HAP-1 (cell line): ENCODE measurements around the gene MTRF1.
"Not testable (repeated sequence)": the region's sequence is repeated elsewhere in the genome, so short reads cannot be mapped to it uniquely, and the experiment has no call there.

Source experiments
- DNase-seq, 2 experiments: peaks; one replicate each; pipeline ENCODE4 v3.0.0-alpha.2; 2016 to 2020; ENCODE audit warnings: low spot score in 2 of 2
- H3K27me3 ChIP-seq: fragments of 250-450 bp; sonication (Bioruptor Pico); 2 replicates; pipeline ENCODE4 v1.5.1; 2020; ENCODE audit warnings: low read depth, mild to moderate bottlenecking, moderate library complexity
- H3K36me3 ChIP-seq: fragments of 250-450 bp; sonication (Bioruptor Pico); replicated peaks from 2 replicates; pipeline ENCODE4 v1.5.1; 2020; ENCODE audit warnings: mild to moderate bottlenecking
- H3K4me1 ChIP-seq: fragments of 250-450 bp; sonication (Bioruptor Pico); 2 replicates; pipeline ENCODE4 v1.5.1; 2020; ENCODE audit warnings: mild to moderate bottlenecking
- H3K4me3 ChIP-seq: fragments of 250-450 bp; sonication (Bioruptor Pico); 2 replicates; pipeline ENCODE4 v1.5.1; 2020; ENCODE audit warnings: mild to moderate bottlenecking, moderate library complexity
- H3K9me3 ChIP-seq: fragments of 250-450 bp; sonication (Bioruptor Pico); 2 replicates; pipeline ENCODE4 v1.5.1; 2020; ENCODE audit warnings: mild to moderate bottlenecking, moderate library complexity
- in situ Hi-C: fragments of 300-500 bp; cut with MboI; formaldehyde crosslinking; loops from 3 replicates; pipeline ENCODE4 v1.14.3; 2020; ENCODE audit warnings: low sequenced_read_pairs, inconsistent platforms, mixed read lengths

Gene MTRF1

DNA sequence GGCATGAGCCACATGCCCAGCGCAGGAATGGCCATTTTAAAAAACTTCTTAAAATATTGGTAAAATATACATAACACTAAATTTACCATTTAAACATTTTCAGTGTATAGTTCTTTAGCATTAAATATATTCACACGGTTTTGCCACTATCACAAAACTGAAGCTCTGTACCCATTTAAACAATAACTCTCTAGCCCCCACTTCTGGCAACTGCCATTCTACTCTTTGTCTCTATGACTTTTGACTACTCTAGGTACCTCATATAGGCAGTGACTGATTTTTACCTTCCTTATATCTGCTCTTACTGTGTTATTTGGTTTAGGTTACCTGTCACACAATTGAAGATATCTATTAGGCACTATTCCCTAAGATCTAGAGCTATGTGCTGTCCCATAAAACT is 66.8 kb downstream of the MTRF1 start:
- Histone ChIP-seq H3K36me3 (no peaks in the 10 kb centered on the region), H3K4me3 (no peak overlapping the region), H3K27me3 (no peaks in the 10 kb centered on the region), H3K9me3 (0 out of 2 replicates have a peak, but pooled peaks cover 2% of the 10 kb centered on the region), H3K4me1 (peaks cover 3% of the 10 kb centered on the region; the same call in 1 of the 2 replicates)
- no peak for DNase-seq
- in situ Hi-C loops: loop anchor here (10.0 kb wide), 1 partner anchor 62 kb away; the partner anchor contains the start of gene KBTBD6

DNA sequence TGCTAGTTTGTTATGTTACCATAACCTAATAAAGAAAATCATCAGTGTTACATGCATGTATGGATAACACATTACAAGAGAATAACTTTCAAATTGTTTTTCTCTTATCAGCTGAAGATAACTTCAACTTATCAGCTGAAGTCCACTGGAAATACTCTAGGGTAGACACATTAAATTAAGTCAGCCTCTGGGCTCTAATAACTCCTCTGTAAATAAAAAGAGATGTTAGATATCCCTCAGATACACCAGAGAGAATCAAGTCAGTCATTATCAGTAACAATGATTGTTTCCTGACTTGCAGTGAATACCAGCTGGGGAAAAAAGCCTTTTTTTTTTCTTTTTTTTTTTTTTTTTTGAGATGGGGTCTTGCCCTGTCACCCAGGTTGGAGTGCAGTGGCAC is 67.4 kb downstream of the MTRF1 start:
- in situ Hi-C loops: loop anchor here (10.0 kb wide), 1 partner anchor 61 kb away; the partner anchor contains the start of gene KBTBD6
- Histone ChIP-seq H3K36me3 (no peaks in the 10 kb centered on the region), H3K4me3 (no peak overlapping the region), H3K9me3 (0 out of 2 replicates have a peak, but pooled peaks cover 2% of the 10 kb centered on the region), H3K4me1 (peaks cover 3% of the 10 kb centered on the region; the same call in 1 of the 2 replicates), H3K27me3 (no peaks in the 10 kb centered on the region)
- no peak for DNase-seq

DNA sequence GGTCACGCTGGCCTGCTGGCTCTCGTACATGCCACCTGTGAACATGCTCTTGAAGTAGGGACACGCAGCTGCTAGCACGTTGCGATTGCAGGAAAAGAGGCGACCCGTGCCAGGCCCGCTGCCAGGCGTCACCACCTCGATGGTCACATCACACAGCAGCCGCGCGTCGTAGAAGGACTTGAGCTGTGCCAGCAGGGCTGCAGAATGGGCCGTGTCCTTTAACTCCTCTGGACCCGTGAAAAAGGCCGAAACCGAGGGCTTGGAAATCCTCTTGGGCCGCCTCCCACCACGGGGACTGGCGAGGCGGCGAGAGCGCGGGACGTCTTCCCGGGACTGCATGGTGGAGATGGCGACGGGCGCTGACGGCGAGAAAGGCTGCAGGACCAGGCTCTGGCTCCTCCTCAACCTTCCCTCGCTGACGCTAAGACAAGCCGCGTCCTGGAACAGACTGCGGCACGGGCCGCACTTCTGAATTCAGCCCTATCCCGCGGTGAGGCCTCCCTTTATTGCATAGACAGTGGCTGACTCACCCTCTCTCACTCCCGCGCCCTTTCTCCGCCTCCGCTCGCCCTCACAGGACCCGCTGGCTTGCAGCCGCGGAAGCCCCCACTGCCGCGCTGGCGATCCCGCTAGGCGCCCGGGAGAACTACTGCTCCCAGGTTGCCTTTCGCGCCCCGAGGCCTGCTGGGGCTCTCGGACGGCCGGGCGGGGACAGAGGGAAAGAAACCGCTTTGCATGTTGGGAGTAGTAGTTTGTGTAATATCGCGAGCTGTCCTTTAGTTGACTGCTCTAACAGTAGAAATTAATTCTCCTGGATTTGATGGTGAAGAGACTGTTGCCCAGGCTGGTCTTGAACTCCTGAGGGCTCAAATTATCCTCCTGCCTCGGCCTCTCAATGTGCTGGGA is 69.2 kb downstream of the MTRF1 start, which contains the start of gene KBTBD7:
KBTBD7 (minus strand) TSS at position 651 of the 906 bp plus-strand sequence; CDS start at position 339, 312 bp downstream.
- Histone ChIP-seq H3K9me3 (0 out of 2 replicates have a peak, but pooled peaks cover 2% of the 10 kb centered on the region), H3K27me3 (no peaks in the 10 kb centered on the region), H3K4me3 (peak within 1 kb of the TSS; percentile 49), H3K4me1 (peaks cover 3% of the 10 kb centered on the region; the same call in 1 of the 2 replicates), H3K36me3 (no peaks in the 10 kb centered on the region)
- in situ Hi-C loops: loop anchor here (10.0 kb wide), 1 partner anchor 59 kb away; the partner anchor contains the start of gene KBTBD6
- peak; percentile 87 to 92 for DNase-seq

DNA sequence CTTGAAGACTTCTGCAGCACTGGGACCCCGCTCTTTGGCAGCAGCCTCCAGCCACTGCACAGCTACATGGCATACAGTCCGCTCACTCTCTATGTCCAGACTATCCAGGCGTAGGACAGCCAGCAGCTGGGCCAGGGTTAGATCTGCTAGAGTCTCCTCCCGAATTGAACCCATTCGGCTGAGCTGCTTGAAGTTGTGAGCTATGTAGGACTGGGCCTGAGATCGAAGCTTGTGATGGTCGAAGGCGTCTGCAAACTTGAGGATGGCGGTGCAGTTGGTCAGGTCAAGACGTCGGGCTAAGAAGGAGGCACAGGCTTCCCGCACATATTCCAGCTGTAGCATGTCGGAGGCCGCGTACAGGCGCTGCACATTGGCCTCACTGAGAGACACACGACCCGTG is 69.9 kb downstream of the MTRF1 start:
- Histone ChIP-seq H3K4me1 (peaks cover 3% of the 10 kb centered on the region; the same call in 1 of the 2 replicates), H3K9me3 (0 out of 2 replicates have a peak, but pooled peaks cover 2% of the 10 kb centered on the region), H3K27me3 (no peaks in the 10 kb centered on the region), H3K4me3 (no peak overlapping the region), H3K36me3 (no peaks in the 10 kb centered on the region)
- no peak for DNase-seq
- in situ Hi-C loops: loop anchor here (10.0 kb wide), 1 partner anchor 59 kb away; the partner anchor contains the start of gene KBTBD6

DNA sequence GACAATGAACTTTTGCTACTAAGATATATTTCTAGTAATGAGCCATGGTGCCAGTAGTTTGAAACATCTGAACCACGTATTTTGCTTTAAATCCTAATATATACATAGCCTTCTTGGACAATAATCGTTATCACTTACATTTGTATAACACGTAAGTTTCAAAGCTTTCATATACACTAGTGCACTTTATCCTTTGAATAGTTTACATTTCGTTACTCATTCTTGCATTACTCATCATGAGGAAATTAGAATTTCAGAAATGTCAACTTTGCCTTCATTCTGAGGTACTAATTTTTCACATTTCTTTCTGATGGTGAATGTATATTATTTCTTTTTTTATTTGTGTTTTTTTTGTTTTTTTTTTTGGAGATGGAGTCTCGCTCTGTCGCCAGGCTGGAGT is 74.8 kb downstream of the MTRF1 start:
- H3K9me3 ChIP-seq: 0 out of 2 replicates have a peak, but pooled peaks cover 2% of the 10 kb centered on the region
- no peaks in the 10 kb centered on the region for H3K4me1 ChIP-seq
- no peaks in the 10 kb centered on the region for H3K27me3 ChIP-seq
- no peak overlapping the region for H3K4me3 ChIP-seq
- in situ Hi-C loops: no loop called here
- no peaks in the 10 kb centered on the region for H3K36me3 ChIP-seq
- DNase-seq: no peak

DNA sequence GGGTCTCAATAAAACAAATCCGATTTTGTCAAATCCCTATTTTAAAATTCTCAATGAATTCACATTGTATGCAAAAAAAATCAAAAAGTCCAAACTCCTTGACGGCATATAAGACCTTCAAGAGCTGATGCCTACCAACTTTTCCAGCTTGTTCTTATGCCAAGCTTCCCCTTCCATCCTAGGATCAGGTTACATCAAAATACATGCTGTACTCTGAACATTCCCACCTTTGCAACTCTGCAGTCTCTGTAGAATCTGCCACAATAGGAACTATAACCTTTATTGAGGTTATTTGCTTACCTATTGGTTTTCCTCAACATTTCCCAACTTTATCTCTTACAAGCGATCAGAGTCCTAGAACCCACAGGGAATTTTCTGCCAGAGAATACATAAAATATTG is 76.9 kb downstream of the MTRF1 start:
- Histone ChIP-seq H3K27me3 (no peaks in the 10 kb centered on the region), H3K4me1 (no peaks in the 10 kb centered on the region), H3K4me3 (no peak overlapping the region), H3K9me3 (no peaks in the 10 kb centered on the region), H3K36me3 (no peaks in the 10 kb centered on the region)
- in situ Hi-C loops: no loop called here
- no peak for DNase-seq

DNA sequence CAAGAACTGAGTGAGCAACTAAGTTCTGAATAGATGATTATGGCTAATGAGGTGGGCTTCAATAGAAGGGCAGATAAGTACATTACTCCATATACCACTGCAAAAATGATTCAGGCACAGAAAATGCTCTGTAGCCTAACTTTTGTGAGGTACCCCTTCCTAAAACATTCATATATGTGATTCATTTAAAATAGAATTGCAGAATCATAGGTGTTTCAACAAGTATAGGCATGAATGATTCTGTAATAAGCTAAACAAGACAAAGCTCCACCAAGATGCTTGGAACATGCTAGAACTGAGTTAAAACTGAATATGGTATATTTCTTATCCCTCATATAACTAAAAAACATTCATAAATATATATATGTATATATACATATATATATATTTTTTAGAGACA is 81.1 kb downstream of the MTRF1 start:
- no peaks in the 10 kb centered on the region for H3K27me3 ChIP-seq

DNA sequence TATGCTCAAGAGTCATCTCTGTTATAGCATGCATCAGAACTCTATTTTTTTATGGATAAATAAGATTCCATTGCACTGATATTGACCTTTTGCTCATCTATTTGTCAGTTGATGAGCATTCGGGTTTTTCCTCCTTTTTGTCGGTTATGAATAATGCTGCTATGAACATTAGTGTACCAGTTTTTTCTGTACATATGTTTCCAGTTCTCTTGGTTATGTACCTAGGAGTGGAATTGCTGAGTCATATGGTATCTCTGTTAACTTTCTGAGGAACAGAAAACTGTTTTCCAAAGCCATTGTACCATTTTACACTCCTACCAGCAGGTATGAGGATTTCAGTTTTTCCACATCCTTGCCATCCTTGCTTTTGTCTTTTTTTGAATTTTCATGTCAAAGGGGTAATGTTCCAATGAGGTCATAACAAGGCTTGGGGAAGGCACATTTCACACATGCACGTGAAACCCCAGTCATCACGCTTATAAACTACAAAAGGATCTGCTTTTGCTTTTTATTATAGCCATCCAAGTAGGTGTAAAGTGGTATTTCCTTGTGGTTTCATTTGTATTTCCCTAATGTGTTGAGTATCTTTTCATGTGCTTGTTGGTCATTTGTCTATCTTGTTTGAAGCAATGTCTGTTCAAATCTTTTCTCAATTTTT is 83.7 kb downstream of the MTRF1 start:
- H3K27me3 ChIP-seq: no peaks in the 10 kb centered on the region
- no peak overlapping the region for H3K4me3 ChIP-seq
- no peaks in the 10 kb centered on the region for H3K36me3 ChIP-seq
- no peaks in the 10 kb centered on the region; the same call in 1 of the 2 replicates for H3K4me1 ChIP-seq
- H3K9me3 ChIP-seq: peaks cover 5% of the 10 kb centered on the region; the same call in 1 of the 2 replicates
- in situ Hi-C loops: no loop called here
- DNase-seq: no peak

More for the DNA sequence above, 81.1 kb downstream of the MTRF1 start:
- no peak for DNase-seq
- H3K4me3 ChIP-seq: no peak overlapping the region
- no peaks in the 10 kb centered on the region for H3K9me3 ChIP-seq
- in situ Hi-C loops: no loop called here
- no peaks in the 10 kb centered on the region; the same call in 1 of the 2 replicates for H3K4me1 ChIP-seq
- no peaks in the 10 kb centered on the region for H3K36me3 ChIP-seq

DNA sequence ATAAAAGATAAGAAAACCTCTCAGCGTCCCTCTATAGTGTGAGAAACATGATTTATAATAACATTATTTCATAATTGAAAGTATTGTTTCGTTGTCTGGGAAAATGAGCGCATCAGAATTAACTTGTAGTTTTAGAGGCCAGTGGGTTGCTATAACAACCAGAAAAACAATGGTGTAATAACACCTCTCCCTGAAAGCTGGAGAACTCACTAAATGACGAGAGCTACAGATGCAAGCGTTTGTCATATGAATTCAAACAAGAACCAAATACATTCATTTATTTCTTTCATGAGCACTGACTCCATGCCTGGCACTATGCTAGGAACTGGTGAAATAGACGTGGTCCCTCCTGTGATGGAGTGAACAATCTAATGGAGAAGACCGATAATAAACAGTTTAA is 85.3 kb downstream of the MTRF1 start:
- Histone ChIP-seq H3K4me3 (no peak overlapping the region), H3K4me1 (no peaks in the 10 kb centered on the region; the same call in 1 of the 2 replicates), H3K27me3 (no peaks in the 10 kb centered on the region), H3K36me3 (no peaks in the 10 kb centered on the region; the same call in 1 of the 2 replicates), H3K9me3 (peaks cover 5% of the 10 kb centered on the region; the same call in 1 of the 2 replicates)
- in situ Hi-C loops: no loop called here
- DNase-seq: no peak

DNA sequence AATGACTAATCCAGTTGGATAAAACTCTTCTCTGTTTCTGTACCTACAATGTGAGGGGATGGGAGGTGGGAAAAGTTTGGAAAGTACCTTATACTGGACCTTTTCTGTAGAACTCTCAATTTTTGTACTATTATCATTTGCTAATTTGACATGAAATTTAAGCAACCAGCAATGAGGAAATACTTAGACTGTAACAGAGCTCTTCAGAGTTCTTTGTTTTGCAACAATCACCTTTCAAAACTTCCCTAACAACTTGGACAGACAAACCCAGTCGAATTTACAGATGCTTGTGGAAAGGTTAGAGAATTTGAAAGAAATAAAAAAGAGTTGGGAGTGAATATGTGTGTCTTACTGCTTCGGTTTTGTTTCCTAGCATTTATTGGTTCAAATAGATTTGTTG is 85.8 kb downstream of the MTRF1 start:
- in situ Hi-C loops: no loop called here
- Histone ChIP-seq H3K36me3 (no peaks in the 10 kb centered on the region; the same call in 1 of the 2 replicates), H3K27me3 (no peaks in the 10 kb centered on the region), H3K9me3 (peaks cover 5% of the 10 kb centered on the region; the same call in 1 of the 2 replicates), H3K4me3 (no peak overlapping the region), H3K4me1 (no peaks in the 10 kb centered on the region; the same call in 1 of the 2 replicates)
- DNase-seq: no peak

DNA sequence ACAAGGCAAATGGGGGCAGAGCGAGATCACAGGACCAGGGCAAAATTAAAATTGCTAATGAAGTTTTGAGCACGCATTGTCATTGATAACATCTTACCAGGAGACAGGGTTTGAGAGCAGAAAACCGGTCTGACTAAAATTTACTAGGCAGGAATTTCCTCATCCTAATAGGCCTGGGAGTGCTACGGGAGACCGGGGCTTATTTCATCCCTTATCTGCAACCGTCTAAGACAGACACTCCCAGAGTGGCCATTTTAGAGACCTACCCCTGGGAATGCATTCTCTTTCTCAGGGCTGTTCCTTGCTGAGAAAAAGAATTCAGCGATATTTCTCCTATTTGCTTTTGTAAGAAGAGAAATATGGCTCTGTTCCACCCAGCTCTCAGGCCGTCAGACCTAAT is 87.8 kb downstream of the MTRF1 start:
- H3K4me1 ChIP-seq, H3K4me3 ChIP-seq, H3K36me3 ChIP-seq, H3K27me3 ChIP-seq, in situ Hi-C loops, H3K9me3 ChIP-seq, DNase-seq: not testable (repeated sequence)
